Measurements from ENCODE around the gene TATDN2.

DNA sequence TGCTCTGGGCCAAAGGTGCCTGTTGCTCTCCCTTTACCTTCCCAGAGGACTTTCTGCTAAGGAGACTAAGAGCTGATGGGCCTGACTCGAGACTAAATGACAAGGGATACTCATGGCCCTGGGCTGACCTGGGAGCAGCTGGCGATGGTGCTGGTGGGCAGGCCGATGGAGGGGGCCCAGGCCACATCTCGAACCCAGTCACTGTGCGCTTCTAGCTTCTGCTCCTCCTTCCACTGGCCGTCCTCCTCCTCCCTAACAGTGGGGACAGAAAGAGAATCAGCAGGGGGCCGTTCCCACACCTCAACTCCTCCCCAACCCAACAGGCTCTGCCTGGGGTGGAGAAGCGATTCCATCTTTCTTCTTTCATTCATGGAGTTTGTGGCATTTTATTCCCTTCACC, 56.6 kb downstream of the TATDN2 start:
- TF ChIP-seq, protein P1, sequence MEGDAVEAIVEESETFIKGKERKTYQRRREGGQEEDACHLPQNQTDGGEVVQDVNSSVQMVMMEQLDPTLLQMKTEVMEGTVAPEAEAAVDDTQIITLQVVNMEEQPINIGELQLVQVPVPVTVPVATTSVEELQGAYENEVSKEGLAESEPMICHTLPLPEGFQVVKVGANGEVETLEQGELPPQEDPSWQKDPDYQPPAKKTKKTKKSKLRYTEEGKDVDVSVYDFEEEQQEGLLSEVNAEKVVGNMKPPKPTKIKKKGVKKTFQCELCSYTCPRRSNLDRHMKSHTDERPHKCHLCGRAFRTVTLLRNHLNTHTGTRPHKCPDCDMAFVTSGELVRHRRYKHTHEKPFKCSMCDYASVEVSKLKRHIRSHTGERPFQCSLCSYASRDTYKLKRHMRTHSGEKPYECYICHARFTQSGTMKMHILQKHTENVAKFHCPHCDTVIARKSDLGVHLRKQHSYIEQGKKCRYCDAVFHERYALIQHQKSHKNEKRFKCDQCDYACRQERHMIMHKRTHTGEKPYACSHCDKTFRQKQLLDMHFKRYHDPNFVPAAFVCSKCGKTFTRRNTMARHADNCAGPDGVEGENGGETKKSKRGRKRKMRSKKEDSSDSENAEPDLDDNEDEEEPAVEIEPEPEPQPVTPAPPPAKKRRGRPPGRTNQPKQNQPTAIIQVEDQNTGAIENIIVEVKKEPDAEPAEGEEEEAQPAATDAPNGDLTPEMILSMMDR (conservative IDR thresholded peaks at IDR 0.05): no peak
- no peak for TF ChIP-seq ZFX (IDR thresholded peaks at IDR 0.05)

All from C4-2B (cell line).